ENCODE results near the gene EHBP1L1. TPM values are rescaled to one million over a fixed set of nuclear protein-coding genes. Genes with fewer than 3 reads are reported as not detected.
A peak's percentile ranks its signal among the peaks of the same experiment; 100 is the strongest.

The EHBP1L1 gene
- total RNA-seq, 1 experiment from 2014 or later: 126 TPM

DNA sequence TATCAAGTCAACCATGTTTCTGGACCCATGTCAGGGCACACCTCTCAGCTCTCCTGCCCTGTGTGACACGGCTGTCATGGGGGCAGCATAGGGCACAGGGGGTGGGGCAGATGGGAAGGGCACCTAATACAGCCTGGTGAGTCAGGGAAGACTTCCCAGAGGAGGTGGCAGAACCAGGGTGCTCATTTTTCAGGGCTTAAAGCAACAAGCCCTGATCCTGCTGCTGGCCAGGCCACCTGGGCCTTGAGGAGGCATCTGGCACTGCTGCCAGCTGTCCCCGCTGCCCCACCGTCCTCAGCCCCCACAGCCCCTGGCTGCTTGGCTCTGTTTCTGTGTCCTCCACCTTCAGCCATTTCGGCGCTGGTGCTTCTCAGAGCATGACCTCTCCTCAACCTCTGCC lies 33.8 kb downstream of the EHBP1L1 start:
- Histone ChIP-seq H4K20me1 (ENCODE audit: low read length) (no peaks in the 10 kb centered on the region; the same call in 1 of the 2 replicates), H3K4me1 (ENCODE audit: insufficient read depth, low read length) (peaks cover 25% of the 10 kb centered on the region), H3K9ac (ENCODE audit: low read length) (no peak overlapping the region), H3K27ac (ENCODE audit: low read length) (no peak overlapping the region), H3K27me3 (ENCODE audit: low read length) (no peaks in the 10 kb centered on the region), H3K4me2 (ENCODE audit: low read length) (no peak overlapping the region), H3F3A (ENCODE audit: low read length, unreplicated experiment) (no peaks in the 10 kb centered on the region), H3K4me3 (ENCODE audit: low read length) (no peak overlapping the region), H2AFZ (ENCODE audit: low read length) (no peak overlapping the region), H3K9me3 (ENCODE audit: low read length) (no peaks in the 10 kb centered on the region), H3K9me2 (replicated peaks; ENCODE audit: low read length) (no peaks in the 10 kb centered on the region), H3K79me2 (ENCODE audit: low read length) (peaks cover 51% of the 10 kb centered on the region), H3K36me3 (ENCODE audit: low read depth, low read length) (peaks cover 21% of the 10 kb centered on the region)
- intact Hi-C loops (cut with micrococcal nuclease): loop anchor here (10.0 kb wide), 1 partner anchor 65 kb away; no protein-coding TSS in a partner anchor
- DNase-seq: no peak
- ATAC-seq: no peak
- ChIA-PET POLR2A (ENCODE audit: unreplicated experiment) (no interaction called here), CTCF (no interaction called here)
- BruUV-seq (replicated peaks): no TSS peak
- TF ChIP-seq EZH2phosphoT487 (IDR thresholded peaks at IDR 0.05; ENCODE audit: borderline replicate concordance, low read length) (no peak), EZH2 (IDR thresholded peaks at IDR 0.05; ENCODE audit: low read length, unreplicated experiment) (no peak)
- TF ChIP-seq, protein P1, sequence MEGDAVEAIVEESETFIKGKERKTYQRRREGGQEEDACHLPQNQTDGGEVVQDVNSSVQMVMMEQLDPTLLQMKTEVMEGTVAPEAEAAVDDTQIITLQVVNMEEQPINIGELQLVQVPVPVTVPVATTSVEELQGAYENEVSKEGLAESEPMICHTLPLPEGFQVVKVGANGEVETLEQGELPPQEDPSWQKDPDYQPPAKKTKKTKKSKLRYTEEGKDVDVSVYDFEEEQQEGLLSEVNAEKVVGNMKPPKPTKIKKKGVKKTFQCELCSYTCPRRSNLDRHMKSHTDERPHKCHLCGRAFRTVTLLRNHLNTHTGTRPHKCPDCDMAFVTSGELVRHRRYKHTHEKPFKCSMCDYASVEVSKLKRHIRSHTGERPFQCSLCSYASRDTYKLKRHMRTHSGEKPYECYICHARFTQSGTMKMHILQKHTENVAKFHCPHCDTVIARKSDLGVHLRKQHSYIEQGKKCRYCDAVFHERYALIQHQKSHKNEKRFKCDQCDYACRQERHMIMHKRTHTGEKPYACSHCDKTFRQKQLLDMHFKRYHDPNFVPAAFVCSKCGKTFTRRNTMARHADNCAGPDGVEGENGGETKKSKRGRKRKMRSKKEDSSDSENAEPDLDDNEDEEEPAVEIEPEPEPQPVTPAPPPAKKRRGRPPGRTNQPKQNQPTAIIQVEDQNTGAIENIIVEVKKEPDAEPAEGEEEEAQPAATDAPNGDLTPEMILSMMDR (conservative IDR thresholded peaks at IDR 0.05; ENCODE audit: low read depth, low read length): no peak

DNA sequence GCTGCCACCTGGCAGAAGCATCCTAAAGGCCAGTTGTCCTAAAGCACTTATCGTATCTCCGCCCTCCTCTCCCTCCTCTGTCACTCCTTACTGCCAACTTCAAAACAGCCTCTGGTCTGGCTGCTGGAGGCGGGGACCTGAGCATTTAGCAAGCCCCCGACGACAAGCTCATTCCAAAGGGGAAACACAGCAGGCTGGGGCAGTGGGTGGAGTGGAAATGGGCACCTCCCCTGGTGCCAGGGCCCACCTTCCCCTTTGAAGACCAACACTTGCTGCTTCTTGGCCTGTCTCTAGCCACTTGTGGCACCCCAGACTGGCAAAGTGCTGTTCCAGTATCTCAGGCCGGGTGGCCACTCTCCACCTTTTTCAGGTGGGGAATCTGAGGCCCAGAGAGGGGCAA lies 34.6 kb downstream of the EHBP1L1 start:
- ATAC-seq (no peak), DNase-seq (no peak)
- Histone ChIP-seq H3K9me3 (ENCODE audit: low read length) (no peaks in the 10 kb centered on the region), H3K27ac (ENCODE audit: low read length) (no peak overlapping the region), H3K79me2 (ENCODE audit: low read length) (peaks cover 53% of the 10 kb centered on the region), H3K4me1 (ENCODE audit: insufficient read depth, low read length) (peaks cover 25% of the 10 kb centered on the region), H3K9ac (ENCODE audit: low read length) (no peak overlapping the region), H2AFZ (ENCODE audit: low read length) (no peak overlapping the region), H3K36me3 (ENCODE audit: low read depth, low read length) (peaks cover 13% of the 10 kb centered on the region; the same call in 1 of the 2 replicates), H3F3A (ENCODE audit: low read length, unreplicated experiment) (no peaks in the 10 kb centered on the region), H3K4me2 (ENCODE audit: low read length) (no peak overlapping the region), H4K20me1 (ENCODE audit: low read length) (no peaks in the 10 kb centered on the region; the same call in 1 of the 2 replicates), H3K9me2 (replicated peaks; ENCODE audit: low read length) (no peaks in the 10 kb centered on the region), H3K27me3 (ENCODE audit: low read length) (no peaks in the 10 kb centered on the region), H3K4me3 (ENCODE audit: low read length) (no peak overlapping the region)
- no TSS peak for BruUV-seq (replicated peaks)
- ChIA-PET POLR2A (ENCODE audit: unreplicated experiment) (no interaction called here), CTCF (no interaction called here)
- intact Hi-C loops (cut with micrococcal nuclease): loop anchor here (10.0 kb wide), 1 partner anchor 66 kb away; no protein-coding TSS in a partner anchor
- TF ChIP-seq, protein P1 (conservative IDR thresholded peaks at IDR 0.05; ENCODE audit: low read depth, low read length): no peak
- TF ChIP-seq EZH2phosphoT487 (IDR thresholded peaks at IDR 0.05; ENCODE audit: borderline replicate concordance, low read length) (no peak), EZH2 (IDR thresholded peaks at IDR 0.05; ENCODE audit: low read length, unreplicated experiment) (no peak)

DNA sequence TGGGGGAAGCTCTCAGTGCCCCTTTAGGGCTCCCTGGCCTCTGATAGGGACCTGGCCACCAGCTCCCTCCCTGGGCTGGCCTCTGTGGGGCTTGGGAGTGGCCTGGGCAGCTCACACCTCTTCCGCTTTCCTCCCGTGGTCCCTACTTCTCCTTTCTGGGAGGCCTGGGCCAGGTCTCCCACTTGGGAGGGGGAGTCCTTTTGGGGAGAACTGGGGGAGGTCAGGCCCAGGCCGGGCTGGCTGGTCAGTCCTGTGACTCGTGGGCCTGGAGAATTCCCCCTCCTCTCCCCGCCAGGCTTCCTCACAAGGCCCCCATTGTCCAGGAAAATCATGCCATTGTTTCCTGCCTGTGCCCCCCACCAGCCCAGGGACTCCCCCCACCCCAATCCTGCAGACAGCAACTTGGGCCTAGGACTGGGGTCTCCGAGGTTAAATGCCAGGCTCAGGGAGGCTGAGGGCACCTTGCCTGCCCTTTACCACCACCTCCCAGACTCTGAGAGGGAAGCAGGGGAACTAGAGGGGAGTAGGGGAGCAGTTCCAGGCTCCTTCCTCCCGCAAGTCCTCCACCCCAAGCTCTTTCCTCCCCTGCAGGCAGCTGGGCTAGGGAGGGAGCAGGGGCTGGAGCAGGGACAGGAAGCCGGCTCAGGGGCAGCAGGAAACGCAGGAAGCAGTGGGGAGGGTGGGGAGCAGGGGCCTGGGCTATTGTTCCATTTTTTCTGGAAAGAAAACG lies 35.3 kb downstream of the EHBP1L1 start:
- Histone ChIP-seq H3F3A (ENCODE audit: low read length, unreplicated experiment) (no peaks in the 10 kb centered on the region), H3K4me3 (ENCODE audit: low read length) (peak overlapping the region; percentile 90; the same call in 1 of the 2 replicates), H3K9me3 (ENCODE audit: low read length) (no peaks in the 10 kb centered on the region), H3K27me3 (ENCODE audit: low read length) (no peaks in the 10 kb centered on the region), H3K9me2 (replicated peaks; ENCODE audit: low read length) (no peaks in the 10 kb centered on the region), H3K79me2 (ENCODE audit: low read length) (peaks cover 58% of the 10 kb centered on the region), H3K36me3 (ENCODE audit: low read depth, low read length) (peaks cover 9% of the 10 kb centered on the region; the same call in 1 of the 2 replicates), H2AFZ (ENCODE audit: low read length) (no peak overlapping the region), H3K9ac (ENCODE audit: low read length) (no peak overlapping the region), H3K27ac (ENCODE audit: low read length) (no peak overlapping the region), H3K4me2 (ENCODE audit: low read length) (peak overlapping the region; percentile 92), H4K20me1 (ENCODE audit: low read length) (peaks cover under 1% of the 10 kb centered on the region; the same call in 1 of the 2 replicates), H3K4me1 (ENCODE audit: insufficient read depth, low read length) (peaks cover 25% of the 10 kb centered on the region)
- intact Hi-C loops (cut with micrococcal nuclease): loop anchor here (10.0 kb wide), 1 partner anchor 66 kb away; no protein-coding TSS in a partner anchor
- ChIA-PET CTCF (no interaction called here), POLR2A (ENCODE audit: unreplicated experiment) (no interaction called here)
- DNase-seq (no peak), ATAC-seq (no peak)
- BruUV-seq (replicated peaks): no TSS peak
- TF ChIP-seq EZH2phosphoT487 (IDR thresholded peaks at IDR 0.05; ENCODE audit: borderline replicate concordance, low read length) (no peak), EZH2 (IDR thresholded peaks at IDR 0.05; ENCODE audit: low read length, unreplicated experiment) (no peak)
- TF ChIP-seq, protein P1 (conservative IDR thresholded peaks at IDR 0.05; ENCODE audit: low read depth, low read length): no peak
